NT2/D1 (cell line): ENCODE results near the gene RORC.

Experiments
- YY1 ChIP-seq: IDR thresholded peaks from 2 replicates; pipeline ENCODE4 v1.6.1; 2011; ENCODE audit not compliant: insufficient read length, insufficient read depth
- ZNF274 ChIP-seq: IDR thresholded peaks from 2 replicates; pipeline ENCODE4 v1.6.1; 2011; ENCODE audit warnings: mild to moderate bottlenecking, low read depth, low read length

DNA sequence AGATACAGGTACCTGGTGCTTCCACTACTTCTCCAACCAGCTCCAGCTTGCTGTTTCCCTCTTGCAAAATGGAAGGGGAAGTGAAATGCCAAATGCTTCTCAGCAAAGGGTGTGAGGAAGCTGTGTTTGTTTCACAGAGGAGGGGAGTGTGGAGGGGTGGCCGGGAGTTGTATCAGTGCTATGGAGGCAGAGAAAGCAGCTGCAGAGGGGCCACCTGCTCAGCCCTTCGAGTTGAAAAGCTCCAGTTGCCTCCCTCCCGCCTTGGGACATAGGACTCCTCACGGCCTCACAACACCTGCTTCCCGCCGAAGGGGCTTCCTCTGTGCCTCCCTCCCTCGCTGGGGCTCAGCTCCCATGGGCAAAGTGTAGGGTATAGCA lies 14.3 kb downstream of the RORC start:
- TF ChIP-seq YY1 (no peak), ZNF274 (no peak)
